HuH-7 (cell line): ENCODE results near the gene LDLRAD4.
A peak's percentile ranks its signal among the peaks of the same experiment; 100 is the strongest.
"Not testable (repeated sequence)": the region's sequence is repeated elsewhere in the genome, so short reads cannot be mapped to it uniquely, and the experiment has no call there.

ENCODE experiments used
- DNase-seq: peaks from one replicate; pipeline ENCODE4 v3.0.0; 2011; ENCODE audit warnings: low spot score

The LDLRAD4 gene

GRCh38 chr18:13338318-13338717 is 119.8 kb downstream of the LDLRAD4 start:
- DNase-seq, result peak; percentile 63

- DNase-seq, result no peak
Observed at GRCh38 chr18:13339653-13340052, 121.1 kb downstream of the LDLRAD4 start.

- not testable (repeated sequence) for DNase-seq
Observed at GRCh38 chr18:13346449-13346848, 127.9 kb downstream of the LDLRAD4 start.

- DNase-seq, result no peak
Observed at GRCh38 chr18:13353084-13353823, 134.7 kb downstream of the LDLRAD4 start.

- DNase-seq, result no peak
Observed at GRCh38 chr18:13354402-13354801, 135.8 kb downstream of the LDLRAD4 start.

- no peak for DNase-seq
Observed at GRCh38 chr18:13356032-13356431, 137.5 kb downstream of the LDLRAD4 start.

- no peak for DNase-seq
Observed at GRCh38 chr18:13357289-13357688, 138.7 kb downstream of the LDLRAD4 start.

- DNase-seq, result no peak
Observed at GRCh38 chr18:13359210-13359609, 140.7 kb downstream of the LDLRAD4 start.

GRCh38 chr18:13361431-13361830 is 142.9 kb downstream of the LDLRAD4 start:
- no peak for DNase-seq

GRCh38 chr18:13362051-13362450 is 143.5 kb downstream of the LDLRAD4 start:
- no peak for DNase-seq

- no peak for DNase-seq
Observed at GRCh38 chr18:13362607-13363006, 144.0 kb downstream of the LDLRAD4 start.

- no peak for DNase-seq
Observed at GRCh38 chr18:13363359-13363758, 144.8 kb downstream of the LDLRAD4 start.

GRCh38 chr18:13364721-13365205 is 146.2 kb downstream of the LDLRAD4 start:
- DNase-seq, result no peak

- DNase-seq, result no peak
Observed at GRCh38 chr18:13366131-13366530, 147.6 kb downstream of the LDLRAD4 start.

GRCh38 chr18:13366541-13366940 is 148.0 kb downstream of the LDLRAD4 start:
- DNase-seq, result no peak

GRCh38 chr18:13366962-13367892 is 148.7 kb downstream of the LDLRAD4 start:
- no peak for DNase-seq

GRCh38 chr18:13368080-13368813 is 149.7 kb downstream of the LDLRAD4 start:
- no peak for DNase-seq

- no peak for DNase-seq
Observed at GRCh38 chr18:13369353-13369752, 150.8 kb downstream of the LDLRAD4 start.

GRCh38 chr18:13369756-13370510 is 151.4 kb downstream of the LDLRAD4 start:
- DNase-seq, result no peak

GRCh38 chr18:13370995-13371625 is 152.6 kb downstream of the LDLRAD4 start:
- no peak for DNase-seq
